NCI-H69 (cell line): ENCODE measurements around the gene TRIM16.
"Not testable (repeated sequence)": the region's sequence is repeated elsewhere in the genome, so short reads cannot be mapped to it uniquely, and the experiment has no call there.

ENCODE experiments used
- DNase-seq: peaks from one replicate; lab custom pipeline; 2025; lab: John Stamatoyannopoulos, UW

TRIM16 gene

DNA sequence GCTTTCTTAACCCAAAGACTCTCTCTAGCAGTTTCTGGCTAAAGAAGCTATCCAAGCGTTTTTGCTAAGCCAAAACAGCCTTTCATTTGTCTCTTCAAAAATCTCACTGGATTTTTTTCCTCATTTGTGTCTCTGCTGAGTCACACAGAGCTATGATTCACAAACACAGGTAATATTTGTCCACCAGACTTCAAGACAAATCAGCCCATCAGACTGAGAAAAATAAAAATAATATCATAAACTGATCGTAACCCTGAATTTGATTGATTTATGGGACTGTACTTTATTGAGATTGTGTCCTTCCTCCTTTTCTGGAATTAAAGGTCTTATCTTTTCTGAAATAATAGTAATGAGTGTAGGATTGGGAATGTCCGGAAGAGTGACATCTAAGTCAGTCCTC lies 25.8 kb downstream of the TRIM16 start:
- no peak for DNase-seq

DNA sequence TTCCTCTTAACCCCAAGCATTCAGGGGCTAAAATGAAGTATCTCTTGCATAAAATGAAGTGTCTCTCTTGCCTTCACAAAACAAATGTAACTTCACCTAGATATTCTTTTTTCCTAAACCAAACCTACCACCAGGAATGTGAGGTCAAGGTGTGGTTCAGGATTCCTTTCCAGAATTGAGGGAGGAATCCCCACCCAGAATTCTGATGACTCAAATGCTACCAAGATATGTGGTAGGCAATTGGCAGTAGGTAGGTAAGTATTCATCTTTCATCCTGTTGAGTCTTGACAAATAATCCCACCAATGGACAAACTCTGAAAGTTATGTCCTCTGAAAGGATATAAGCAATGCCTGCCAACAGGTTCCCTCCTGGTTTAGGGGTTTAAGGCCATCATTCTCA lies 26.2 kb downstream of the TRIM16 start:
- DNase-seq, result no peak

DNA sequence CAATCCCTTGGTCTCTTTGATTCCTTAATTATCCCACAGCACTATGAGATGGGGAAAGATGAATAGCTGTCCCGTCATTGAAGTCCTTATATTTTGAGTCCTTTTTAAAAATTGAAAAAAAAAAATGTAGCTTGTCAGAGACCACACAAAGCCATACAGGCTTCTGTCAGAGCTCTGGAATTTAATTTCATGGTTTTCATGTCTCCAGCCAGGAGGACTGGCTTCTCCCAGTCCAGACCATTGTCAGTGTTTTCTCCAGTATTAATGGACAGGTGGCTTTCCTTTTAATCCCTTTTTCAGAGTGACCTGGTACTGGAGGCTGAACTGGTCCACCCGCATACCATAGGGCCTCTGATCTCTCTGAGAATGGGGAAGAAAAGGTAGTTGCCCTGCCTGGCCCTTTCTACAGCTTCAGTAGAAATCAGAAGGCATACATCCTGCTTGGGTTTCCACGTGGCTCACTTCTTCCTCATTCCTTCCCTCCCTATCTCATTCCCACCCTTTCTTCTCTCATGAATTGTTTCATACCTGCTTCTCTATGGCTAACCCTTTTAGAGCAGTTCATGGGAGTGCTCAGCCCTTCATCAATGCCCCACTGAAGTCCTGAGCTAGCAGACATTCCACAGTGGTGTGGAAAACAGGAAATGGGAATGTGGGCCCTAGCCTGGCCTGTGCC lies 29.1 kb downstream of the TRIM16 start:
- no peak for DNase-seq

GRCh38 chr17:15654401-15654800 lies 29.7 kb downstream of the TRIM16 start:
- DNase-seq, result not testable (repeated sequence)

DNA sequence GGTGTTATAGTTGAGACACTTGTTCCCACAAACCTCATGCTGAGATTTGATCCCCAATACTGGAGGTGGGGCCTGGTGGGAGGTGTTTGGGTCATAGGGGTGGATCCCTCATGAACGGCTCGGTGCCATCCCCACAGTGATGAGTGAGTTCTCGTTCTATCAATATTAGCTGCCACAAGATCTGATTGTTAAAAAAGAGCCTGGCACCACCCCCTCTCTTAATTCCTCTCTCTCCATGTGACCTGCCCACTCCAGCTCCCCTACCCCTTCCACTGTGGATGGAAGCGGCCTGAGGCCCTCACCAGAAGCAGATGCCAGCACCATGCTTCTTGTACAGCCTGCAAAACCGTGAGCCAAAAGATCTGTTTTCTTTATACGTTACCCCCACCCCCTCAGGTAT lies 31.2 kb downstream of the TRIM16 start:
- DNase-seq, result no peak

DNA sequence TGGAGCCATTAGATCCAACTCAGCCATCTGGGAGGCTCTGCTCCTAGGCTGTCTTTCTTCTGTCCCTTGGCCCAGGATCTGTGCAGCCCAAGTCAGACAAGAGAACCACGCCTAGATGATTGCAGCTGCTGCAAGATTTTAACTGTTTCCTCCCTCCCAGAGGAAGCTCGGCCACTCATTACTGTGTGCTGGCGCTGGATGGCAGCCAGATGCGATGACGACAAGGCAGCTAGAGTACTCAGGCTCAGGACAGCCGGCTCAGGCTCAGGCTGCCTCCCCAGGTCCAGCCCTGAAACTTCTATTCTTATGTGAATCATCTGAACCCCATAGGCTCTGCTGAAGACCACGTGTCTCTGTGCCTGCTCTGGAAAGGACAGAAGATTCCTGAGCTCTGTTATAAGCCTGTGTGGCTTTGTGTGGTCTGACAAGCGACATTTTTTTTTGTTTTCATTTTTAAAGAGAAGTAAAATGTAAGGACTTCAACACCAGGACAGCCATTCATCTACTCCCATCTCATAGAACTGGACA lies 32.5 kb downstream of the TRIM16 start:
- peak; percentile 89 for DNase-seq

DNA sequence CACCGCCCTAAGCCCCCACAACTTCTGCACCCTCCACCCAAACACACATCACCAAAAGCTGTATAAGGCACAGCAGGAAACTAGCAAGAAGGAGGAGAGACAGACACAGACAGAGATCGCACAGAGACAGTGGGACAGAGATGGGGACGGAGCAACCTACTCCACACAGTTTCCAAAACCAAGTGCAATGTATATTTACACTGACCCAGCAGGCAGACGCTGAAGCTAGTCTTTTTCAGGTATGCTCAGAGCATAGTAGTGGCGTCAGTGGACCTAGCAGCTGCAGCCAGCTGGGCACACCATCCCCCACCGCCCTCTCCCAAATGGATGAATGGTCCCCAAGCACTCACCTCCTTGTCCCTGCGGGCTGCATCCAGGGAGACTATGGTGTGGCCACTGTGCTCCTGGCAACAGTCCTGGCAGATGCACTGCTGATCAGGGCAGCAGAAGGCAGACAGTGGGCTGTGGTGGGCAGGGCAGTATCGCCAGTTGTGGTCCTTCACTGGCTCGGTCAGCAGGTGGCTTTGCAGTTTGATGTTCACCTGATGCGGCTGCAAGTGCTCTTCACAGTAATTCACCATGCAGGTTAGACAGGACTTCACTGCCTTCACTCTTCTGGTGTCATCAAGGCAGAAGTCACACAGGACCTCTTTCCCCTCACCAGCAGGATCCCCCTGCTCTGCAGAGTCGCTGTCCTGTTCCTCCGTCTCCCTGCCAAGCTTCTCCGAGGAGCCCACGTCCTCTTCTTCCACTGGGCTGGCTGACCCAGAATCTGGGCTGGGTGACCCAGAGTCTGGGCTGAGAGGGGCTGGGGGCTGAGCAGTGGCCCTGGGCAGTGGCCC lies 33.1 kb downstream of the TRIM16 start:
- DNase-seq, result peak; percentile 59

DNA sequence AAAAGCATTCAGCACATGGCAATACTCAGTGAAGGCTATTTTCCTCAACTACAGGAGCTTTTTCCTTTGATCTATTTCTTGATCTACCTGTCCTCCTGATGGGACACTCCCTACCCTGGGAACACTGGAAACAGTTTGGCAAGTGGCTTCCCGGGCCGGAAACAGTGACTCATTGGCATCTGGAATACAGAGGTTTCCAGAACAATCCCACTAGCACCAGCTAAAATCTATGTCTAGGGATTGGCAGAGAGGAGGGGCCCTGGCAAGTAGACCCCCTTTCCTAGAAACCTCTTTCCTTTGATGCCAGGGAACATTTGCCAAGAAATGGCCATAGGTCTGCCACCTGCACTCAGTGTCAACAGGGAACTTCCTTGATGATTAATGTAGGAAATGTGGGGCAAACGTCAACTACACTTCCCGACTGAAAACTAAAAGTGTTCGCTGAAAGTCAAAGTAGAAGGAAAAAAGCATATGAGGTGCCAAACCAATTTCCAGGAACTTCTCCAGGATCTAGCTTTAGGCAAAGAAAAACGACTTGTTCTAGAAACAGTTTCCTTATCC lies 34.2 kb downstream of the TRIM16 start:
- DNase-seq, result peak; percentile 1

DNA sequence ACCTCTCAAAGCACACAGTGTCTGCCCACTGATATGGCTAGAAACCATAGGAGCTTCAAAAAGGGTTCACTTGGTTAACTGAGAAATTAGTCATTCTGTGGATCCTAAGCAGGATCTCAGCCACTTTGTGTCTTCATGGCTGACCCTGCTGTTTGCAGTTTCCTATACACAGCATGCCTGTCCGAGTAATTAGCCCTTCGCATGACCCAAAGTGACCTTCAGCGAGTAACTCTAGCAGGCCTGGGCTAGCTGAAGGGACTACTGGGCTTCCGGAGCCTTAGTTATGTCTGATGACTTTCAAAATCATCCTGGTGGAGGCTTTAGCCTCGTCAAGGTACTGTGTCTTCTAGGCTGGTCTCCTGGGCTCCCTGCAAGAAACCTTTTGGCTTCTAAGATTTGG lies 35.7 kb downstream of the TRIM16 start:
- no peak for DNase-seq

DNA sequence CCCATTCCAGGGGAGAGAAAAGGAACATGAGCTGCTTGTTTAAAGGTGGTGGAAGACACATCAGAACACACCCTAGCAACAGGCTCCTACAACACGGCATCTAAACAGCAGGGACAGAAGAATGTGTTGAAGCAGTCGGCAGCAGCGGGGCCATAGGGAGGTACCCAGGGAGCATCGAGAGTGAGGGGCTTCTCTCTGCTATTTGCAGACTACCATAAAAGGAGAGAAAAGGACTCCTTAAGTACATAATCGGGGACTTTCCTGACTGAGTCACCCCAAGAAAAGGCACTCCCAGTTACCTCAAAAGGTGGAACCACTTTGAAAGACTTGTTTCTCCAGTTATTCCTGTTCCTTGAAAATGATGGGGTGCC lies 38.2 kb downstream of the TRIM16 start:
- DNase-seq, result peak; percentile 58

DNA sequence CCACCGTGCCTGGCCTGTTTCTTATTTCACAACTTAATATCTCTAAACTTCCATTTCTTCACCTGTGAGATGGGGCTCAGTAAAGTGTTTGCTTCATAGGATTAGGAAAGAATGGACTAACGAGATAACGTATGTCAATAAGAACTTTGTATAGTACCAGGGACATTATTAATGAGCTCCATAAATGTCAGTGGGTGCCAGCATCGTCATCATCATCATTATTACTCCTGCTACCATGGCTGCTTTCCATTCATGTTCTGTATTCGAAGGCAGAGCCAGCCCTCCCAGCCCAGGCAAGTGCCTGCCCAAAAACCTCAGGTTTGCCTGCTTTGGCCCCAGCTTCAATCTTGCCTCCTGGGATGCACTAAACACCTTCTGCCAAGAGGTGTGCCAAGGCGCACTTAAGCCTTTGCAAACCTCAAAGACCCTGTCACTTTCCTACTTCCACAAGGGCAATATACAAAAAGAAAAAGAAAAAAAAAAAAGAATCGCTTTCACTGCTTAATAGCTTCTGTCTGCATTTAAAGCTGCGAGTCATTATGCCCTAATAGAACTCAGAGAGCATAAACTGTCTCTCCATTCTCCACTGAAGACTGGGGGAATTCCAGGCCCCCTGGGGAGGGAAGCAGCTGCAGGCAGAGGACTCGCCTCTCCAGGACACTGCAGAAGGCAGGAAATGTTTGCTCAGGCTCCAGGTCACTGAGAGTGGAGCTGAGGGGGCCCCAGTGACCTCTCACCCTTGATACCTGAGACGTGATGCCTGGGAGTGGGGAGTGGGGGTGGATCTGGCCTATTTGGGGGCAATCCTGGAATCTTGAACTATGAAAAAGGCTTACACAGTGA lies 38.8 kb downstream of the TRIM16 start:
- DNase-seq, result peak; percentile 73

GRCh38 chr17:15642505-15643251 lies 41.4 kb downstream of the TRIM16 start:
- not testable (repeated sequence) for DNase-seq

DNA sequence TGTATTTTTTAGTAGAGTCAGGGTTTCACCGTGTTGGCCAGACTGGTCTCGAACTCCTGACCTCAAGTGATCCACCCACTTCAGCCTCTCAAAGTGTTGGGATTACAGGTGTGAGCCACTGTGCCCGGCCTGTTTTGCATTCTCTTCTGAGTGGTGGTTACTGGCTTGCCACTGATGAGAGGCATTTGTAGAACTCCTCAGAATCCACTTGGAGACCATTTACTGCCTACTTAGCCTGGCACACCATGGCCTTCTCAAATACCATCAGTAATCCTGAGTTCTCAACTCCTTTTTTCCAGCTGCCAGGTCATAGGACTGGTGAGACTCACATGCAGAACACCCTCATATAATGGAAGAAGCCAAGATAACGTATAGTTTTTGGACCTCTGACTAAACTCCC lies 42.1 kb downstream of the TRIM16 start:
- DNase-seq, result not testable (repeated sequence)

DNA sequence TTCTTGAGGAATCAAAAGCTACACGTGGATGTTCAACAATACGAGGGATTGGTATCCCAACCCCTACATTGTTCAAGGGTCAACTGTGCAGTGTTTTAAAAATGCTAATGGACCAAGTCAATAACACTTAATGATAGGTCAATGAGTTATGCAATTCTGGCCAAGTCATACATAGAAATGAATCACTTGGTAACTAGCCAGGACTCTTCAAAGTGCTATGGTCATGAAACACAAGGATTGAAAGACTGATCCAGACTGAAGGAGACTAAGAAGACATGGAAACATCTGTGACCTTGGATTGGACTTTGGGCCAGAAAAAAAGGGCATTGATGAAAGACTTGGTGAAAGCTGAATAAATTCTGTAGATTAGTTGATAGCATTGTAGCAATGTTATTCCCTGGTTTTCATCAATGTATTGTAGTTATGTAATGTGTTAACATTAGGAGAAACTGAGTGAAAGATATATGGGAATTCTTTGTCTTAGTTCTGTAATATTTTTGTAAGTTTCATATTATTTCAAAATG lies 53.1 kb downstream of the TRIM16 start:
- DNase-seq, result not testable (repeated sequence)

DNA sequence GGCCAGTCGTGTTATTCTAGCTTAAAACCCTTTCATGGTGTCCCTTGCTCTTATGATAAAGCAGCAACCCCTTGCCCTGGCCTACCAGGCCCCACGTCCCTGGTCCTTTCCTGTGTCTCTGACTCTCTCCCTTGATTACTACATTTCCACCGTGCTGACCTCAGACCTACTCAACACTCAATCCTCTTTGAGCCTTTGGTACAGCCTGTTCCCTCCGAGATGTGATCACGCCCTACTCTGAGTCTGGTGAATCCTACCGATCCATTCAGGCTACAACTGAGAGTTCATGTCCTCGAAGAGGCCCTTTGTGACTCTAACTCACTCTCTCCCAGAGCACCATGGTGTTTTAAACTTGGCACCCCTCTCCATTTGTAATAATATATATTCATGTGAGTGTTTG lies 54.1 kb downstream of the TRIM16 start:
- not testable (repeated sequence) for DNase-seq

GRCh38 chr17:15623661-15624209 lies 60.4 kb downstream of the TRIM16 start:
- DNase-seq, result not testable (repeated sequence)

- DNase-seq, result not testable (repeated sequence)
Measured at GRCh38 chr17:15623255-15623654, 60.9 kb downstream of the TRIM16 start.

DNA sequence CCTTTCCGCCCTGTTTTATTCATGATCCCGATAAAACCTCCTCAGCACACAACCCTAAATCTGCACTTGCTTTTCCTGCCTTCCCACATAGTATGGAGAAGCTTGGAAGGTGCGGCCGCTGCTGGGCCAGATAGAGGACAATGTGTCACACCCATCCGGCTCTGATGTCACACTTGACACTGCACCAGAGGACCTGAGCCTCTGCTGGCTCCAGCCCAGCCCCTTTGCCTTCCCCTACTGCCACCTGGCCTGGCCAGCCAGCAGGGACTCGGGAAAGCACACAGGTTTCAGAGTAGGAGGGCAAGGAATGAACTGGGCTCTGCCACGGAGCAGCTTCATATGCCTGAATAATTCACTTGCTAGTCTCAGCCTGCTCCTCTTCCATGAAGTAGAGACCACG lies 62.0 kb downstream of the TRIM16 start:
- DNase-seq, result not testable (repeated sequence)

DNA sequence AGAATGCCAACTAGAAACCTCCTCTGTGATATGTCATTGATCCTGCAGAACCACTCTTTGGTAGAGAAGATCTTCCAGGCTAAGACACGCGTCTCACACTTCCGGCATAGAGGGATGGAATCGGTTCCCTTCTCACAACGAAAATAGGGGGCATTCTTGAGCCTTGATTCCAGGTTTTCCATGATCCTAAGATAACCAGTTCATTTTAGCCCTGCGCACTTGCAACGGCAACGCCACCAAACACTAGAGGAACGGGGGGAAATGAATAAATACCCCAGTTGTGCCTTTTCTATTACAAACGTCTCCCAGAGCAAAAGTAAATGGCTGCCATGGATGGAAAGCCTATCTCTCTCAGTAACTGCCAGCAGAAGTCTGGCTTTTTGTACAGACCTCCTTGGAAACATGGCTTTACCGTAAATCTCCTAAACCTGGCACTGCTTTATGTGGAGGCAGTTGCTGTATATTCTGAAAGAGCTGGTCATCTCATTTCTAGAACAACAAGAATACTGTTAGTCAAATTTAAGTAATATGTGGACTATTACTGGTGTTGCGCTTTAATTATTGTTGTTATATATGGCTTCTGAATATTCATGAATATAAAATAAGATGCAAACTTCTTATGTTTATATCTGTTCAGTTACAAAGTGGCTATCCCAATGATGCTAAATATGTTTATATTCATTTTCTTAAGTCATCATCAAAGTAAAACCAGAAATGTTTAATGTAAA lies 64.6 kb downstream of the TRIM16 start, which contains the start of gene FBXW10B:
Gene FBXW10B, minus strand, starts transcription at position 374 of the 728 bp plus-strand sequence. Its CDS starts 192 bp downstream, at position 182.
- not testable (repeated sequence) for DNase-seq

GRCh38 chr17:15616828-15617227 lies 67.3 kb downstream of the TRIM16 start:
- not testable (repeated sequence) for DNase-seq
